PFSK-1 (cell line): Measurements from ENCODE around the gene HCRTR2.

Source experiments
- FOXP2 ChIP-seq: optimal IDR thresholded peaks from 2 replicates; pipeline ENCODE3; 2011; ENCODE audit warnings: borderline replicate concordance, control low read depth, inconsistent platforms; ENCODE audit not compliant: insufficient read depth; ENCODE audit errors: extremely low read length, extremely low read depth
- POLR2AphosphoS5 ChIP-seq: IDR thresholded peaks from 2 replicates; pipeline ENCODE4 v1.6.1; 2012; ENCODE audit warnings: low read depth, mild to moderate bottlenecking, control low read depth, low read length, moderate library complexity
- SIN3A ChIP-seq: IDR thresholded peaks from 2 replicates; pipeline ENCODE4 v1.6.1; 2012; ENCODE audit warnings: mild to moderate bottlenecking, low read length, moderate library complexity, borderline replicate concordance; ENCODE audit not compliant: insufficient read depth
- TAF1 ChIP-seq: IDR thresholded peaks from 2 replicates; pipeline ENCODE4 v1.6.1; 2012; ENCODE audit warnings: low read length, control low read depth, borderline replicate concordance; ENCODE audit not compliant: insufficient read depth
- TF ChIP-seq, protein P1 (sequence below), 2 experiments: IDR thresholded peaks; 2 replicates each; pipeline versions ENCODE4 v1.6.1 to v1.8.0; 2011 to 2012; ENCODE audit warnings: low read depth in 2 of 2, low read length in 2 of 2, control low read depth in 1 of 2, inconsistent platforms in 1 of 2, mild to moderate bottlenecking in 1 of 2, moderate library complexity in 1 of 2; ENCODE audit not compliant: insufficient read depth in 1 of 2

HCRTR2 gene

DNA sequence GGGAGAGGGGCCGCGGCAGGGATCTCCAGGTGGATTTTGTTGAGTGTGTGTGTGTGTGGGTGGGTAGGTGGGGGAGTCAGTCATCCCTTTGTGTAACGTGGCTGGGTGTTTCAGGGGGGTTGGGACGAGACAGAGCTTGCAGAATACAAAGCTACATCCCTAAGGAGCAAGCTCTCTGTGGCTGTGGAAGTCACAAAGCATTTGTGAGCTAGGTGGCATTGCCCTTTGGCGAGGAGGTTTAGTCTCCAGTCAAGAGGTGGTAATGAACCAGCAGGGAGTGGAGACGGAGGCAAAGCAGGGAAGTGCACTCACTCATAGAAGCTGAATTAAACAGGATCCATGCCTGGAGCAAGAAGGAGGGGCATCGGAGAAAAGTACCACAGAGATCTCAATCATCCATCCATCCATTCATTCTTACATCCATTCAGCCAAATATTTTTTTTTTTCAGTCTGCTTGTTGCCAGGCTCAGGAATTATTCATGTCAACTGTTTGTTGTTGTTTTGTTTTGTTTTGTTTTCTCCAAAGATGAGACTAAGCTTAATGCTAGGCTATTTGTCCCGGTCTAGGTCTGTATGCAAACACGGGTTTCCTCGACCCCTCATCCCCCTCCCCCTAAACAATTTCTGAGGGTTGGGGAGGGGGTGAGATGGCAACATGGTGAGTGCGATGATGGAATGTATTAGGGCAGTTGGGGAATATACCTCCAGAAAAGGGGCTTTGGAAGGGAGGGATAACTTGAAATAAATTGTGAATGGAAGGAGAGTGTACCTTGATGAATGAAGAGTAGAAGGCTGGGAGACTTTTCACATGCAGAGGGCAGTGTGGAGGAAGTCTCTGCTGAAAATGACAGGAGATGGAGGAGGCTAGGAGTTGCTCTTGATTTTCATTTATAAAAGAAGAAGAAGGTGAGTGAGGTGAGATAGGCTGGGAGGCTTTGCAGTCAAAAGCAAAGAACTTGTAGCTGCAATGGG, 1.0 kb downstream of the HCRTR2 start:
- TF ChIP-seq SIN3A (peak; percentile 94; the same call in 1 of the 2 replicates), TAF1 (0 out of 2 replicates have a peak, but pooled peaks have one; percentile 58), FOXP2 (no peak), POLR2AphosphoS5 (peak; percentile 73; the same call in 1 of the 2 replicates)
- TF ChIP-seq, protein P1, sequence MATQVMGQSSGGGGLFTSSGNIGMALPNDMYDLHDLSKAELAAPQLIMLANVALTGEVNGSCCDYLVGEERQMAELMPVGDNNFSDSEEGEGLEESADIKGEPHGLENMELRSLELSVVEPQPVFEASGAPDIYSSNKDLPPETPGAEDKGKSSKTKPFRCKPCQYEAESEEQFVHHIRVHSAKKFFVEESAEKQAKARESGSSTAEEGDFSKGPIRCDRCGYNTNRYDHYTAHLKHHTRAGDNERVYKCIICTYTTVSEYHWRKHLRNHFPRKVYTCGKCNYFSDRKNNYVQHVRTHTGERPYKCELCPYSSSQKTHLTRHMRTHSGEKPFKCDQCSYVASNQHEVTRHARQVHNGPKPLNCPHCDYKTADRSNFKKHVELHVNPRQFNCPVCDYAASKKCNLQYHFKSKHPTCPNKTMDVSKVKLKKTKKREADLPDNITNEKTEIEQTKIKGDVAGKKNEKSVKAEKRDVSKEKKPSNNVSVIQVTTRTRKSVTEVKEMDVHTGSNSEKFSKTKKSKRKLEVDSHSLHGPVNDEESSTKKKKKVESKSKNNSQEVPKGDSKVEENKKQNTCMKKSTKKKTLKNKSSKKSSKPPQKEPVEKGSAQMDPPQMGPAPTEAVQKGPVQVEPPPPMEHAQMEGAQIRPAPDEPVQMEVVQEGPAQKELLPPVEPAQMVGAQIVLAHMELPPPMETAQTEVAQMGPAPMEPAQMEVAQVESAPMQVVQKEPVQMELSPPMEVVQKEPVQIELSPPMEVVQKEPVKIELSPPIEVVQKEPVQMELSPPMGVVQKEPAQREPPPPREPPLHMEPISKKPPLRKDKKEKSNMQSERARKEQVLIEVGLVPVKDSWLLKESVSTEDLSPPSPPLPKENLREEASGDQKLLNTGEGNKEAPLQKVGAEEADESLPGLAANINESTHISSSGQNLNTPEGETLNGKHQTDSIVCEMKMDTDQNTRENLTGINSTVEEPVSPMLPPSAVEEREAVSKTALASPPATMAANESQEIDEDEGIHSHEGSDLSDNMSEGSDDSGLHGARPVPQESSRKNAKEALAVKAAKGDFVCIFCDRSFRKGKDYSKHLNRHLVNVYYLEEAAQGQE (IDR thresholded peaks at IDR 0.05; ENCODE audit: insufficient read depth in 1 of 2, low read depth in 2 of 2, low read length in 2 of 2) = peak in 1 of 2 experiments; percentile 75; a peak in 1 of 4 replicates

DNA sequence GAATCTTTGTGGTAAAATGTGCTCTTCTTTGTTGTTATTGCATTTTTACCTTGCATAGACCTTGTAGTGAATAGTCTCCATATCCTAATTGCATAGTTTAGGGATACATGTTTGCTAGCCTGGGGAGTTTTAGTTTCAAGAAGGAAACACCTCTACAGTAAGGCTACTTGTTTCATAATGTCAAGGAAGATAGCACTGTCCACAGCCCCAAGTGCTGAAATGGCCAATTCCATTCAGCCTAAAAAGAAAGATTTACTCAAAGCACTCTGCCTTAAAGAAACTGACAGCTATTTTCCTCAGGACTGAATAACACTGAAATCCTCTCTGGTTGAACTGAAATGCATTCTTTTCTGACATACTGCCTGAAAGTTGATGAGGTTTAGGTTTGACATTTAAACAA, 2.6 kb downstream of the HCRTR2 start:
- TF ChIP-seq TAF1 (no peak), SIN3A (peak; percentile 99; the same call in 1 of the 2 replicates), FOXP2 (no peak), POLR2AphosphoS5 (no peak)
- TF ChIP-seq, protein P1 (IDR thresholded peaks at IDR 0.05; ENCODE audit: insufficient read depth in 1 of 2, low read depth in 2 of 2, low read length in 2 of 2) = peak; percentile 89 to 98

DNA sequence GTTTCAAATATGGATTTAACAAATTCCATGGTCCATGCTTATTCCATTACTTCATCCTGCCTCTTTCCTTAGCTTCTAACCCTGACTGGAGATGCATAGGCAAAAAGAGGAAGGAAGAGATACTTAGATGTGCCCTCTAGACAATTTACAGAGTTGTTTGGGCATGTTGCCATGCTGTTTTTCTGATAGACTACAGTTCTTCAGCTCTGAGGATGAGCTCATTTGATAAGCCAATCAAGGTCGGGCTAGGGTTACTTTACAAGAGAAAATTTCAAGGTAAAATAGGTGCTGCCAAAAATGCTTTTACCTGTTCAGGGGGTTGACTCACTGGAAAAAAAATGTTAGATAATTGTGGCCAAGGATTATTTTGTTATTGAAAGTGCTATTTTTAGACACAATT, 5.9 kb downstream of the HCRTR2 start:
- TF ChIP-seq TAF1 (no peak), FOXP2 (no peak), SIN3A (no peak), POLR2AphosphoS5 (no peak)
- TF ChIP-seq, protein P1 (IDR thresholded peaks at IDR 0.05; ENCODE audit: insufficient read depth in 1 of 2, low read depth in 2 of 2, low read length in 2 of 2) = no peak

DNA sequence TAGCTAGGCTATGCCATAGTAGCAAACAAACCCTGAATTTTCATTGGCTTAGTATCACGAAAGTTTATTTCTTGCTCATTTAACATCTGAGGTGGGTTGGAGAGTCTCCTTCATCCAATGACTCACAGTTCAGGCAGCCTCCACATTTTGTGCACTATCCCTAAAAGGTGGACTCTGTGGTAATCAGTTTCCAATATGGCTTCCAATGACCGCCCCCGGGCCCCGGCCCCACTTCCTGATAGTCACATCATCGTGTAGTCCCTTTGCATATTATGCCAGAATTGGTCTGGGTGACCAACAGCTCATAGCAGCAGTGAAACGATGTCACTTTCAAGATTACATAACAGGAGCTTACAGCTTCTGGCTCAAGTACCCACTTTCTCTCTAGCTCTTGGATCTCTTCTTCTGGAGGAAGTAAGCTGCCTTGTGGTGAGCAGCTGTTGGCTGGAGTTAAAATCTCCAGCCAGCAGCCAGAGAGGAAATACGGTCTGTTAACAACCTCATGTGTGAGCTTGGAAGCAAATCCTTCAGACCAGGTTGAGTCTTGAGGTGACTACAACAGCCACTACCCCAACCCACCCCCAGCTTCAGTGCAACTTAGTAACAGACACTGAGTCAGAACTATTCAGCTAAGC, 7.8 kb downstream of the HCRTR2 start:
- TF ChIP-seq SIN3A (no peak; the same call in 1 of the 2 replicates), FOXP2 (no peak), POLR2AphosphoS5 (no peak), TAF1 (no peak)
- TF ChIP-seq, protein P1 (IDR thresholded peaks at IDR 0.05; ENCODE audit: insufficient read depth in 1 of 2, low read depth in 2 of 2, low read length in 2 of 2) = peak in 1 of 2 experiments; percentile 50; a peak in 1 of 4 replicates
